HEK293 (cell line): ENCODE results near the gene ATP7A.
A peak's percentile ranks its signal among the peaks of the same experiment; 100 is the strongest.

ENCODE experiments used
- BCL6B ChIP-seq: fragments of 450-650 bp; formaldehyde crosslinking; IDR thresholded peaks from 2 replicates; pipeline ENCODE4 v1.5.1; 2017; ENCODE audit warnings: missing biosample characterization, missing genetic modification characterization
- GLI4 ChIP-seq: fragments of 450-650 bp; formaldehyde crosslinking; IDR thresholded peaks from 2 replicates; pipeline ENCODE4 v1.5.1; 2016; ENCODE audit warnings: missing biosample characterization, missing genetic modification characterization
- GLIS1 ChIP-seq: fragments of 450-650 bp; formaldehyde crosslinking; IDR thresholded peaks from 2 replicates; pipeline ENCODE4 v1.5.1; 2016; ENCODE audit warnings: missing biosample characterization, missing genetic modification characterization
- HIC1 ChIP-seq: fragments of 450-650 bp; formaldehyde crosslinking; IDR thresholded peaks from 2 replicates; pipeline ENCODE4 v1.5.1; 2016; ENCODE audit warnings: missing biosample characterization, missing genetic modification characterization
- KLF1 ChIP-seq: fragments of 450-650 bp; formaldehyde crosslinking; IDR thresholded peaks from 2 replicates; pipeline ENCODE4 v1.5.1; 2016; ENCODE audit warnings: missing biosample characterization, missing genetic modification characterization
- REST ChIP-seq: fragments of 450-650 bp; formaldehyde crosslinking; IDR thresholded peaks from 2 replicates; pipeline ENCODE4 v1.5.1; 2016; ENCODE audit warnings: missing biosample characterization, missing genetic modification characterization
- YY2 ChIP-seq: fragments of 450-650 bp; formaldehyde crosslinking; IDR thresholded peaks from 2 replicates; pipeline ENCODE4 v1.5.1; 2016; ENCODE audit warnings: missing biosample characterization, missing genetic modification characterization
- ZBTB10 ChIP-seq: fragments of 450-650 bp; formaldehyde crosslinking; IDR thresholded peaks from 2 replicates; pipeline ENCODE4 v1.5.1; 2016; ENCODE audit warnings: missing biosample characterization, missing genetic modification characterization
- ZBTB11 ChIP-seq: fragments of 450-650 bp; formaldehyde crosslinking; conservative IDR thresholded peaks from 2 replicates; pipeline ENCODE4 v1.5.1; 2016; ENCODE audit warnings: low read depth, missing biosample characterization, missing genetic modification characterization
- ZFP37 ChIP-seq: fragments of 450-650 bp; formaldehyde crosslinking; IDR thresholded peaks from 2 replicates; pipeline ENCODE4 v1.5.1; 2016; ENCODE audit warnings: missing biosample characterization, missing genetic modification characterization
- ZIC2 ChIP-seq: fragments of 450-650 bp; formaldehyde crosslinking; IDR thresholded peaks from 2 replicates; pipeline ENCODE4 v1.5.1; 2016; ENCODE audit warnings: missing biosample characterization, missing genetic modification characterization
- ZNF121 ChIP-seq: fragments of 450-650 bp; formaldehyde crosslinking; IDR thresholded peaks from 2 replicates; pipeline ENCODE4 v1.5.1; 2016; ENCODE audit warnings: missing biosample characterization, missing genetic modification characterization
- ZNF132 ChIP-seq: fragments of 450-650 bp; formaldehyde crosslinking; IDR thresholded peaks from 2 replicates; pipeline ENCODE4 v1.5.1; 2017; ENCODE audit warnings: missing biosample characterization, missing genetic modification characterization, borderline replicate concordance
- ZNF140 ChIP-seq: fragments of 450-650 bp; formaldehyde crosslinking; IDR thresholded peaks from 2 replicates; pipeline ENCODE4 v1.5.1; 2016; ENCODE audit warnings: missing biosample characterization, missing genetic modification characterization
- ZNF174 ChIP-seq: fragments of 450-650 bp; formaldehyde crosslinking; IDR thresholded peaks from 2 replicates; pipeline ENCODE4 v1.5.0; 2017; ENCODE audit warnings: missing biosample characterization, mild to moderate bottlenecking, missing genetic modification characterization
- ZNF335 ChIP-seq: fragments of 450-650 bp; formaldehyde crosslinking; conservative IDR thresholded peaks from 2 replicates; pipeline ENCODE4 v1.5.1; 2016; ENCODE audit warnings: missing biosample characterization, missing genetic modification characterization
- ZNF366 ChIP-seq: fragments of 450-650 bp; formaldehyde crosslinking; conservative IDR thresholded peaks from 2 replicates; pipeline ENCODE4 v1.5.1; 2016; ENCODE audit warnings: missing biosample characterization, missing genetic modification characterization
- ZNF501 ChIP-seq: fragments of 450-650 bp; formaldehyde crosslinking; IDR thresholded peaks from 2 replicates; pipeline ENCODE4 v1.5.1; 2016; ENCODE audit warnings: missing biosample characterization, missing genetic modification characterization
- ZNF580 ChIP-seq: fragments of 450-650 bp; formaldehyde crosslinking; IDR thresholded peaks from 2 replicates; pipeline ENCODE4 v1.5.1; 2016; ENCODE audit warnings: missing biosample characterization, missing genetic modification characterization
- ZNF624 ChIP-seq: fragments of 450-650 bp; formaldehyde crosslinking; IDR thresholded peaks from 2 replicates; pipeline ENCODE4 v1.5.1; 2017; ENCODE audit warnings: missing biosample characterization, missing genetic modification characterization
- ZNF654 ChIP-seq: fragments of 450-650 bp; formaldehyde crosslinking; IDR thresholded peaks from 2 replicates; pipeline ENCODE4 v1.5.1; 2016; ENCODE audit warnings: low read depth, missing biosample characterization, missing genetic modification characterization
- ZNF664 ChIP-seq: fragments of 450-650 bp; formaldehyde crosslinking; IDR thresholded peaks from 2 replicates; pipeline ENCODE4 v1.5.1; 2016; ENCODE audit warnings: missing biosample characterization, missing genetic modification characterization
- ZNF704 ChIP-seq: fragments of 450-650 bp; formaldehyde crosslinking; IDR thresholded peaks from 2 replicates; pipeline ENCODE4 v1.5.1; 2016; ENCODE audit warnings: missing biosample characterization, missing genetic modification characterization
- ZNF768 ChIP-seq: fragments of 450-650 bp; formaldehyde crosslinking; IDR thresholded peaks from 2 replicates; pipeline ENCODE4 v1.5.1; 2018; ENCODE audit warnings: missing biosample characterization, mild to moderate bottlenecking, missing genetic modification characterization
- ZNF792 ChIP-seq: fragments of 450-650 bp; formaldehyde crosslinking; IDR thresholded peaks from 2 replicates; pipeline ENCODE4 v1.5.1; 2016; ENCODE audit warnings: missing biosample characterization, missing genetic modification characterization
- ZNF843 ChIP-seq: fragments of 450-650 bp; formaldehyde crosslinking; IDR thresholded peaks from 2 replicates; pipeline ENCODE4 v1.5.1; 2016; ENCODE audit warnings: missing biosample characterization, missing genetic modification characterization
- ZXDB ChIP-seq: fragments of 450-650 bp; formaldehyde crosslinking; IDR thresholded peaks from 2 replicates; pipeline ENCODE4 v1.5.1; 2016; ENCODE audit warnings: missing biosample characterization, missing genetic modification characterization

ATP7A gene

GRCh38 chrX:78027798-78028197 lies 117.3 kb downstream of the ATP7A start (continued):
- TF ChIP-seq REST (tag by site-specific recombination) (peak; percentile 74; the same call in 1 of the 2 replicates), ZXDB (tag by site-specific recombination) (peak; percentile 71), ZBTB11 (tag by site-specific recombination) (peak; percentile 86), ZNF624 (tag by site-specific recombination) (no peak), ZNF335 (tag by site-specific recombination) (no peak), HIC1 (tag by site-specific recombination) (no peak), ZNF792 (tag by site-specific recombination) (no peak), ZNF366 (tag by site-specific recombination) (no peak), ZNF843 (tag by site-specific recombination) (no peak), ZNF654 (tag by site-specific recombination) (peak; percentile 35; the same call in 1 of the 2 replicates), ZNF140 (tag by site-specific recombination) (peak; percentile 93), GLIS1 (no peak), ZNF121 (tag by site-specific recombination) (peak; percentile 47), ZNF704 (tag by site-specific recombination) (no peak), GLI4 (tag by site-specific recombination) (no peak), ZNF664 (tag by site-specific recombination) (peak; percentile 70; the same call in 1 of the 2 replicates), ZNF132 (no peak), ZNF580 (peak; percentile 77; the same call in 1 of the 2 replicates), ZNF174 (no peak), YY2 (tag by site-specific recombination) (no peak), ZNF768 (tag by site-specific recombination) (no peak), KLF1 (tag by site-specific recombination) (no peak), ZIC2 (tag by site-specific recombination) (no peak), ZFP37 (tag by site-specific recombination) (peak; percentile 88; the same call in 1 of the 2 replicates), BCL6B (tag by site-specific recombination) (no peak), ZNF501 (tag by site-specific recombination) (no peak), ZBTB10 (tag by site-specific recombination) (no peak)
